Hepatocyte (in vitro differentiated cells): ENCODE measurements around the gene ELAVL4.

Source experiments
- CTCF ChIP-seq: fragments of 200-600 bp; sonication (generic); IDR thresholded peaks from 2 replicates; pipeline ENCODE4 v1.5.1; 2016; ENCODE audit warnings: antibody characterized with exemption, mild to moderate bottlenecking; ENCODE audit not compliant: poor library complexity
- EZH2 ChIP-seq: fragments of 200-600 bp; sonication (generic); IDR thresholded peaks from 2 replicates; pipeline ENCODE4 v1.6.1; 2016; ENCODE audit warnings: antibody characterized with exemption, mild to moderate bottlenecking, borderline replicate concordance

- no peak for TF ChIP-seq CTCF
- no peak for TF ChIP-seq EZH2
These were observed 88.5 kb downstream of the ELAVL4 start for GRCh38 chr1:50197216-50197615.
